ENCODE measurements around the gene GPD1L.
"Not testable (repeated sequence)": the region's sequence is repeated elsewhere in the genome, so short reads cannot be mapped to it uniquely, and the experiment has no call there.

Gene GPD1L

GRCh38 chr3:32181365-32181764 lies 74.9 kb downstream of the GPD1L start:
- no peak overlapping the region for H3K27ac ChIP-seq
- no peak for TF ChIP-seq CTCF (IDR thresholded peaks at IDR 0.05)
- TF ChIP-seq ZFX (IDR thresholded peaks at IDR 0.05; ENCODE audit: borderline replicate concordance) = no peak

GRCh38 chr3:32181796-32182195 lies 75.4 kb downstream of the GPD1L start:
- H3K27ac ChIP-seq = no peak overlapping the region
- TF ChIP-seq CTCF (IDR thresholded peaks at IDR 0.05) (no peak), ZFX (IDR thresholded peaks at IDR 0.05; ENCODE audit: borderline replicate concordance) (no peak)

- TF ChIP-seq ZFX (IDR thresholded peaks at IDR 0.05; ENCODE audit: borderline replicate concordance) = no peak
- no peak for TF ChIP-seq CTCF (IDR thresholded peaks at IDR 0.05)
- no peak overlapping the region for H3K27ac ChIP-seq
Measured at GRCh38 chr3:32184187-32184730, 77.8 kb downstream of the GPD1L start.

- TF ChIP-seq ZFX (IDR thresholded peaks at IDR 0.05; ENCODE audit: borderline replicate concordance) (no peak), CTCF (IDR thresholded peaks at IDR 0.05) (no peak)
Measured at GRCh38 chr3:32186097-32186496, 79.7 kb downstream of the GPD1L start.

GRCh38 chr3:32186876-32187275 lies 80.5 kb downstream of the GPD1L start:
- TF ChIP-seq CTCF (IDR thresholded peaks at IDR 0.05) (no peak), ZFX (IDR thresholded peaks at IDR 0.05; ENCODE audit: borderline replicate concordance) (no peak)
- no peak overlapping the region for H3K27ac ChIP-seq

More at GRCh38 chr3:32186097-32186496, 79.7 kb downstream of the GPD1L start:
- no peak overlapping the region for H3K27ac ChIP-seq

GRCh38 chr3:32189693-32190092 lies 83.3 kb downstream of the GPD1L start:
- H3K27ac ChIP-seq = no peak overlapping the region
- TF ChIP-seq ZFX (IDR thresholded peaks at IDR 0.05; ENCODE audit: borderline replicate concordance) (no peak), CTCF (IDR thresholded peaks at IDR 0.05) (no peak)

- H3K27ac ChIP-seq = not testable (repeated sequence)
Measured at GRCh38 chr3:32190556-32190955, 84.1 kb downstream of the GPD1L start.

GRCh38 chr3:32193101-32193500 lies 86.7 kb downstream of the GPD1L start:
- TF ChIP-seq ZFX (IDR thresholded peaks at IDR 0.05; ENCODE audit: borderline replicate concordance) = no peak
- TF ChIP-seq CTCF (IDR thresholded peaks at IDR 0.05) = no peak
- H3K27ac ChIP-seq = no peak overlapping the region

Data from 22Rv1 (cell line).